ENCODE data around the gene CHRNA10. TPM values are rescaled to one million over a fixed set of nuclear protein-coding genes. Genes with fewer than 3 reads are reported as not detected.
A peak's percentile ranks its signal among the peaks of the same experiment; 100 is the strongest.

The CHRNA10 gene
- total RNA-seq, 1 experiment from 2014 or later, result 1.7 TPM

- POLR2A ChIA-PET, result no interaction called here
- Mint-ChIP-seq H3K27ac (no peak within 1 kb of the TSS), H3K9me3 (peaks cover 37% of the 10 kb centered on the region), H3K4me3 (peak within 1 kb of the TSS; percentile 20; the same call in 1 of the 2 replicates), H3K27me3 (ENCODE audit: low read depth) (peaks cover 47% of the 10 kb centered on the region), H3K4me1 (peaks cover 13% of the 10 kb centered on the region), H3K36me3 (peaks cover 23% of the 10 kb centered on the region)
- no peak for ATAC-seq
- no peak for DNase-seq (ENCODE audit: low spot score)
- CTCF ChIA-PET, result no interaction called here
- TF ChIP-seq, protein P1, sequence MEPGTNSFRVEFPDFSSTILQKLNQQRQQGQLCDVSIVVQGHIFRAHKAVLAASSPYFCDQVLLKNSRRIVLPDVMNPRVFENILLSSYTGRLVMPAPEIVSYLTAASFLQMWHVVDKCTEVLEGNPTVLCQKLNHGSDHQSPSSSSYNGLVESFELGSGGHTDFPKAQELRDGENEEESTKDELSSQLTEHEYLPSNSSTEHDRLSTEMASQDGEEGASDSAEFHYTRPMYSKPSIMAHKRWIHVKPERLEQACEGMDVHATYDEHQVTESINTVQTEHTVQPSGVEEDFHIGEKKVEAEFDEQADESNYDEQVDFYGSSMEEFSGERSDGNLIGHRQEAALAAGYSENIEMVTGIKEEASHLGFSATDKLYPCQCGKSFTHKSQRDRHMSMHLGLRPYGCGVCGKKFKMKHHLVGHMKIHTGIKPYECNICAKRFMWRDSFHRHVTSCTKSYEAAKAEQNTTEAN (CRISPR knock-in tag; IDR thresholded peaks at IDR 0.05), result no peak
- TF ChIP-seq IRF2 (CRISPR knock-in tag; IDR thresholded peaks at IDR 0.05; ENCODE audit: borderline replicate concordance, low read depth), result no peak
- no peak for TF ChIP-seq ZNF281 (CRISPR knock-in tag; IDR thresholded peaks at IDR 0.05)
- TF ChIP-seq GABPB1 (CRISPR knock-in tag; IDR thresholded peaks at IDR 0.05), result no peak
- no peak for TF ChIP-seq ELF4 (CRISPR knock-in tag; IDR thresholded peaks at IDR 0.05; ENCODE audit: low read depth)
- no peak for TF ChIP-seq ZNF219 (CRISPR knock-in tag; IDR thresholded peaks at IDR 0.05; ENCODE audit: borderline replicate concordance)
- no peak for TF ChIP-seq ZNF671 (CRISPR knock-in tag; IDR thresholded peaks at IDR 0.05)
- no peak for TF ChIP-seq ZNF396 (CRISPR knock-in tag; IDR thresholded peaks at IDR 0.05; ENCODE audit: borderline replicate concordance)
- TF ChIP-seq FOXP4 (CRISPR knock-in tag; IDR thresholded peaks at IDR 0.05), result no peak
- no peak for TF ChIP-seq CREB1 (CRISPR knock-in tag; IDR thresholded peaks at IDR 0.05)
- TF ChIP-seq, protein P2, sequence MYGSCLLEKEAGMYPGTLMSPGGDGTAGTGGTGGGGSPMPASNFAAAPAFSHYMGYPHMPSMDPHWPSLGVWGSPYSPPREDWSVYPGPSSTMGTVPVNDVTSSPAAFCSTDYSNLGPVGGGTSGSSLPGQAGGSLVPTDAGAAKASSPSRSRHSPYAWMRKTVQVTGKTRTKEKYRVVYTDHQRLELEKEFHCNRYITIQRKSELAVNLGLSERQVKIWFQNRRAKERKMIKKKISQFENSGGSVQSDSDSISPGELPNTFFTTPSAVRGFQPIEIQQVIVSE (CRISPR knock-in tag; IDR thresholded peaks at IDR 0.05; ENCODE audit: borderline replicate concordance), result no peak
- TF ChIP-seq, protein P3, sequence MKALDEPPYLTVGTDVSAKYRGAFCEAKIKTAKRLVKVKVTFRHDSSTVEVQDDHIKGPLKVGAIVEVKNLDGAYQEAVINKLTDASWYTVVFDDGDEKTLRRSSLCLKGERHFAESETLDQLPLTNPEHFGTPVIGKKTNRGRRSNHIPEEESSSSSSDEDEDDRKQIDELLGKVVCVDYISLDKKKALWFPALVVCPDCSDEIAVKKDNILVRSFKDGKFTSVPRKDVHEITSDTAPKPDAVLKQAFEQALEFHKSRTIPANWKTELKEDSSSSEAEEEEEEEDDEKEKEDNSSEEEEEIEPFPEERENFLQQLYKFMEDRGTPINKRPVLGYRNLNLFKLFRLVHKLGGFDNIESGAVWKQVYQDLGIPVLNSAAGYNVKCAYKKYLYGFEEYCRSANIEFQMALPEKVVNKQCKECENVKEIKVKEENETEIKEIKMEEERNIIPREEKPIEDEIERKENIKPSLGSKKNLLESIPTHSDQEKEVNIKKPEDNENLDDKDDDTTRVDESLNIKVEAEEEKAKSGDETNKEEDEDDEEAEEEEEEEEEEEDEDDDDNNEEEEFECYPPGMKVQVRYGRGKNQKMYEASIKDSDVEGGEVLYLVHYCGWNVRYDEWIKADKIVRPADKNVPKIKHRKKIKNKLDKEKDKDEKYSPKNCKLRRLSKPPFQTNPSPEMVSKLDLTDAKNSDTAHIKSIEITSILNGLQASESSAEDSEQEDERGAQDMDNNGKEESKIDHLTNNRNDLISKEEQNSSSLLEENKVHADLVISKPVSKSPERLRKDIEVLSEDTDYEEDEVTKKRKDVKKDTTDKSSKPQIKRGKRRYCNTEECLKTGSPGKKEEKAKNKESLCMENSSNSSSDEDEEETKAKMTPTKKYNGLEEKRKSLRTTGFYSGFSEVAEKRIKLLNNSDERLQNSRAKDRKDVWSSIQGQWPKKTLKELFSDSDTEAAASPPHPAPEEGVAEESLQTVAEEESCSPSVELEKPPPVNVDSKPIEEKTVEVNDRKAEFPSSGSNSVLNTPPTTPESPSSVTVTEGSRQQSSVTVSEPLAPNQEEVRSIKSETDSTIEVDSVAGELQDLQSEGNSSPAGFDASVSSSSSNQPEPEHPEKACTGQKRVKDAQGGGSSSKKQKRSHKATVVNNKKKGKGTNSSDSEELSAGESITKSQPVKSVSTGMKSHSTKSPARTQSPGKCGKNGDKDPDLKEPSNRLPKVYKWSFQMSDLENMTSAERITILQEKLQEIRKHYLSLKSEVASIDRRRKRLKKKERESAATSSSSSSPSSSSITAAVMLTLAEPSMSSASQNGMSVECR (CRISPR knock-in tag; IDR thresholded peaks at IDR 0.05; ENCODE audit: borderline replicate concordance), result no peak
- no peak for TF ChIP-seq ZMAT4 (CRISPR knock-in tag; IDR thresholded peaks at IDR 0.05)
- TF ChIP-seq, protein P4, sequence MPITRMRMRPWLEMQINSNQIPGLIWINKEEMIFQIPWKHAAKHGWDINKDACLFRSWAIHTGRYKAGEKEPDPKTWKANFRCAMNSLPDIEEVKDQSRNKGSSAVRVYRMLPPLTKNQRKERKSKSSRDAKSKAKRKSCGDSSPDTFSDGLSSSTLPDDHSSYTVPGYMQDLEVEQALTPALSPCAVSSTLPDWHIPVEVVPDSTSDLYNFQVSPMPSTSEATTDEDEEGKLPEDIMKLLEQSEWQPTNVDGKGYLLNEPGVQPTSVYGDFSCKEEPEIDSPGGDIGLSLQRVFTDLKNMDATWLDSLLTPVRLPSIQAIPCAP (CRISPR knock-in tag; IDR thresholded peaks at IDR 0.05), result no peak
- no peak for TF ChIP-seq SMAD4 (CRISPR knock-in tag; IDR thresholded peaks at IDR 0.05)
Measured at GRCh38 chr11:3644817-3645235, 26.4 kb downstream of the CHRNA10 start, which contains the start of gene ART1. Gene ART1 (plus strand): TSS chr11:3645128. CDS start chr11:3659214, 14,086 bp downstream.
